Kasumi-1 (cell line): ENCODE data around the gene DNAH1.

Source experiments
- DNase-seq, 2 experiments: peaks; one replicate each; lab custom pipeline; 2025; lab: John Stamatoyannopoulos, UW

Gene DNAH1

GRCh38 chr3:52388348-52388821 lies 72.3 kb downstream of the DNAH1 start:
- no peak for DNase-seq

DNA sequence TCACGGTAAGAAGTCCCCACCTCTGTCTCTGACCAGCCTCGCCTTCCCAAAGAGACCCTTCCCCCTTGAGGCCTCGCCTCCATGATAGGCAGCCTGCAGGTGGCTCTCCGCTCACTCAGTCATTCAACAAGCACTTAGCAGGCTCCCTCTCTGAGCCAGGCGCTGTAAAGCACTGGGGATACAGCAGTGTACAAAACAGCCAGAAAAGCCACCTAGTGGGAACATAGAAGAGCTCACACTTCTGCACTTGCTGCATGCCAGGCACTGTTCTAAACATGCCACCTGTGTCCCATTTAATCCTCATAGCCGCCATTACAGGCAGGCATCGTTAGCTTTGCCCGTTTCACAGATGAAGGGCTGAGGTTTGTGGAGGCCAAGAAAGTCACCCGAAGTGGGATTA lies 72.8 kb downstream of the DNAH1 start:
- DNase-seq = no peak

DNA sequence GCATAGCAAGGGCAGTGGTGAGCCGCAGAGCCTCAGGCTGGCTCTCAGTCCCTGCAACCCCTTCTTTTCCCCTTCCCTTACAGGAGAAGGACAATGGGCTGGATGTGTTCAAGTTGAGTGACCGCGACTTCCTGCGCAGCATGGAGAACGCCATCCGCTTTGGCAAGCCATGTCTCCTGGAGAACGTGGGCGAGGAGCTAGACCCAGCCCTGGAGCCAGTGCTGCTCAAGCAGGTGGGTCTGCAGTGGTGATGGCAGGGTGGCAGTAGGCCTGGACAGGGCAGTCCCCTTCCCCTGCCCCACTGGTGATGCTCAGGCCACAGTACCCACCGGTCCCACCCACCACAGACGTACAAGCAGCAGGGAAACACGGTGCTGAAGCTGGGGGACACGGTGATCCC lies 75.0 kb downstream of the DNAH1 start:
- no peak for DNase-seq

GRCh38 chr3:52392216-52392930 lies 76.3 kb downstream of the DNAH1 start:
- DNase-seq = no peak

DNA sequence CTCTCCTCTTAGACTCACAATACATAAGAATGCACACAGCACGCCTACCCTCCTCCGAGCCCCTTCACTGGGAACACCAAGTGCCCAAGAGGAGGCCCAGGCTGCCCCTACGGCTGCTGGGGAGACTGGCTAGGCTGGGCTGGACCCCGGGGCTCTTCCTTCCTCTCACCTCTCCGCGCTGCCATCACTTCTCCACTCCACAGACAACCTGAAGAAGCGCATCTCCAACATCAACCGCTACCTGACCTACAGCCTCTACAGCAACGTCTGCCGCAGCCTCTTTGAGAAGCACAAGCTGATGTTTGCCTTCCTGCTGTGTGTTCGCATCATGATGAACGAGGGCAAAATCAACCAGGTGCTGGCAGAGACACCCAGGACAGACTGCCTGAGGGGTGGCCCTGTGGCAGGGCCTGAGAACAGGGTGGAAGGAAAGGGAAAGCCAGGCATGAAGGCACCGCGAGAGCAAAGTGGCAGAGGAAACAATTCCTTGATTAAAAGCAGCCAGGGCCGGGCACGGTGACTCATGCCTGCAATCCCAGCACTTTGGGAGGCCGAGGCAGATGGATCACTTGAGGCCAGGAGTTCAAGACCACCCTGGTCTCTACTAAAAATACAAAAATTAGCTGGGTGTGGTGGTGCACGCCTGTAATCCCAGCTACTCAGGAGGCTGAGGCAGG lies 77.2 kb downstream of the DNAH1 start:
- no peak for DNase-seq

DNA sequence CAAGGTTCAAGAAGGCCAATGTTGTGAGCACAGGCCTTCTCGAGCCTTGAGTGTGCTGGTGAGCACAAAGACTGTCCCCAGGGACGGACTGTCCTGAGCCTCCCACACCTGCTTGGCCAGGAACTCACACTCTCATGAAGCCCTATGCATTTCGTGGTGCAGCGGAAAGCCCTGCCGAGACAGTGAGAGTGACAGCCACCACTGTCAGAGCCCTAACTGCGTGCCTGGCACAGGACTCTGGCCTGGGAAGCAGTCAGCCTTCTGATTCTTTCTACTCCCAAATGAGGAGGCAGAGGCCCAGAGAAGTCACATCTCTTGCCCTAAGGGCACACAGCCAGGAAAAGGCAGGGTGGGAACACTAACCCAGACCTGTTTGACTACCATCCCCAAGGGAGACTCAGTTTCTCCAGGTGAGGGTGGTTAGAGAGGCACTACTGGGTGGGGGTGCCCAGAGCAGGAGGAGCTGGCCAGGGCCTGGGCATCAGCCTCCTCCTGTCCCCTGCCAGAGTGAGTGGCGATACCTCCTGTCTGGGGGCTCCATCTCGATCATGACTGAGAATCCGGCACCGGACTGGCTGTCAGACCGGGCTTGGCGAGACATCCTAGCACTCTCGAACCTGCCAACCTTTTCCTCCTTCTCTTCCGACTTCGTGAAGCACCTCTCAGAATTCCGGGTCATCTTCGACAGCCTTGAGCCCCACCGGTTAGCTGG lies 78.0 kb downstream of the DNAH1 start:
- DNase-seq = no peak

GRCh38 chr3:52394751-52395502 lies 78.8 kb downstream of the DNAH1 start:
- no peak for DNase-seq

- no peak for DNase-seq
Observed at GRCh38 chr3:52395503-52395865, 79.4 kb downstream of the DNAH1 start.

DNA sequence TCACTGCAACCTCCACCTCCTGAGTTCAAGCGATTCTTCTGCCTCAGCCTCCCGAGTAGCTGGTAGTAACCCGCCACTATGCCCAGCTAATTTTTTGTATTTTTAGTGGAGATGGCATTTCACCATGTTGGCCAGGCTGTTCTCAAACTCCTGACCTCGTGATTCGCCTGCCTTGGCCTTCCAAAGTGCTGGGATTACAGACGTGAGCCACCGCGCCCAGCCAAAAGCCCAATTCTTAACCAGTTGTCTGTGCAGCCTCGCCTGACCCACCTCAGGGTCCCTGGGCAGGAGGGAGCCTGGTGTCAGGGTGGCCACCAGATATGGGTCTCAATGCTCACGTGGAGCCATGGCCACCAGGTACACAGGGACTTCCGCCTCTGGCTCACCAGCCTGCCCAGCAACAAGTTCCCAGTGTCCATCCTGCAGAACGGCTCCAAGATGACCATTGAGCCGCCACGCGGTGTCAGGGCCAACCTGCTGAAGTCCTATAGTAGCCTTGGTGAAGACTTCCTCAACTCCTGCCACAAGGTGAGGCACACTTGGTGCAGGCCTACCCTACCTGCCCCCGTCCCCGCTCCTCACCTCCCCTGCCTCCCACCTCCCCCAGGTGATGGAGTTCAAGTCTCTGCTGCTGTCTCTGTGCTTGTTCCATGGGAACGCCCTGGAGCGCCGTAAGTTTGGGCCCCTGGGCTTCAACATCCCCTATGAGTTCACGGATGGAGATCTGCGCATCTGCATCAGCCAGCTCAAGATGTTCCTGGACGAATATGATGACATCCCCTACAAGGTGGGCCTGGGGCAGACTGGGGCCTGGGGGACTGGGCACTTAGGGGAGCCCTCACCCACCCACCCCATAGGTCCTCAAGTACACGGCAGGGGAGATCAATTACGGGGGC lies 80.1 kb downstream of the DNAH1 start:
- DNase-seq = no peak

DNA sequence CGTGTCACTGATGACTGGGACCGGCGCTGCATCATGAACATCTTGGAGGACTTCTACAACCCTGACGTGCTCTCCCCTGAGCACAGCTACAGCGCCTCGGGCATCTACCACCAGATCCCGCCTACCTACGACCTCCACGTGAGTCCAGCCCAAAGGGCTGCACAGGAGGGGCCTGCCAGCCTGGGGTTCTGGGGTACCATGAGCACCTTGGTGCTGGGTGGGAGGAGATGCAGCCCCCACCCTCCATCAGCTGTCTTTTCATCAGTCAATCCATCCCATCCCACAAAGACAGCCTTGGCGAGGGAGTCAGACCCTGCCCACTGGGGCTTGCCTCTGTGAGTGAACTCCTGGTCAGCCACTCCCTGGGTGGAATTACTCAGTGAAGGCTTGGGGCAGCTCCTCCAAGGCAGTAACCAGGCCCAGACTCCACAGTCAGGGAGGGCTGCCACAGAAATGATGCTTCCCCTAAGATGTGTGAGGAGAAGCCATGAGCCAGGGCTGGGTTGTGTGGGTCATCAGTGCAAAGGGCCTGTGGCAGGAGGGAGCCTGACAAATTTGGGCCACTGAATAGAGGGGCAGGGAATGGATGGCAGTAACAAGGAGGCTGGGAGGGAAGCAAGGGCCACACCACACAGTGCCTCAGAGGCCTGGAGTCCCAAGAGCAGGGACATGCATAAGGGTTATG lies 80.9 kb downstream of the DNAH1 start:
- DNase-seq = no peak

DNA sequence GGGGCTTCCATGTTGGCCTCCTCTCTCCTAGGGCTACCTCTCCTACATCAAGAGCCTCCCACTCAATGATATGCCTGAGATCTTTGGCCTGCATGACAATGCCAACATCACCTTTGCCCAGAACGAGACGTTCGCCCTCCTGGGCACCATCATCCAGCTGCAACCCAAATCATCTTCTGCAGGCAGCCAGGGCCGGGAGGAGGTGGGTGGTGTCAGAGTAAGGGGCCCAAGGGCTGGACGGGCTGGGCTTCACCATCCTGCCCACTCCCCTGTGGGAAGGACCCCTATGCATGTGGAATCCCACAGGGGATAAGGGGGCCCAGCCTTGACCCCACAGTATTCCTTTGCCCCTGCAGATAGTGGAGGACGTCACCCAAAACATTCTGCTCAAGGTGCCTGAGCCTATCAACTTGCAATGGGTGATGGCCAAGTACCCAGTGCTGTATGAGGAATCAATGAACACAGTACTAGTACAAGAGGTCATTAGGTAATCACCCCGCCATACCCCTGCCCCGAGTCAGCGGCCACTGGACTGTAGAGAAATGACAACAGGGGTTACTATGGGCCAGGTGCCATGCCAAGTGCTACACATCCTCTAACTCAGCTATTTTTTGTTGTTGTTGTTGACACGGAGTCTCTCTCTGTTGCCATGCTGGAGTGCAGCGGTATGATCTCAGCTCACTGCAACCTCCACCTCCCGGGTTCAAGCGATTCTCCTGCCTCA lies 81.7 kb downstream of the DNAH1 start:
- DNase-seq = no peak

DNA sequence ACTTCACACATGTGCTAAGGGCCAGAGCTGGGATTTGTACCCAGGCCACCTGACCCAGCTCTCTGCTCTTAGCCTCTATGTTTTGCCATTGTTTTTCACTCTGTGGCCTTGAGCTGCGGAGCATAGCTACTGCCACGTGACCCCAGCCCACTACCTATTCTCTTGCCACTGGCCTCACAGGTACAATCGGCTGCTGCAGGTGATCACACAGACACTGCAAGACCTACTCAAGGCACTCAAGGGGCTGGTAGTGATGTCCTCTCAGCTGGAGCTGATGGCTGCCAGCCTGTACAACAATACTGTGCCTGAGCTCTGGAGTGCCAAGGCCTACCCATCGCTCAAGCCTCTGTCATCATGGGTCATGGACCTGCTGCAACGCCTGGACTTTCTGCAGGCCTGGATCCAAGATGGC lies 82.6 kb downstream of the DNAH1 start:
- no peak for DNase-seq

DNA sequence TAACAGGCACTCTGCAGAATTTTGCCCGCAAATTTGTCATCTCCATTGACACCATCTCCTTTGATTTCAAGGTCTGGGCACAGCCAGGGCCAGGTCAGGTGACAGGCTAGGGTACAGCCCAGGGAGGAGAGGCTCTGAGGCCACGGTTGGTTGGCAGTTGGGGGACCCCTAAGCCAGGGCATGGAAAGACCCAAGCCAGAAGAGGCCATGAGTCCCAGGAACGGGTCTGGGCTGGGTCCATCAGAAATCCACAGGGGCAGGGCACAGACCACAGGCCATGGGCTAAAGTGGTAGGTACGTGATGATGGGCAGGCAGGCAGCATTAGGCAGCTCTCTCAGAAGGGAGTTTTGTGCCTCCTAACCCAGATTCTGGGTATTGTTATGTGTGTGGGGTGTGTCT lies 83.0 kb downstream of the DNAH1 start:
- no peak for DNase-seq

DNA sequence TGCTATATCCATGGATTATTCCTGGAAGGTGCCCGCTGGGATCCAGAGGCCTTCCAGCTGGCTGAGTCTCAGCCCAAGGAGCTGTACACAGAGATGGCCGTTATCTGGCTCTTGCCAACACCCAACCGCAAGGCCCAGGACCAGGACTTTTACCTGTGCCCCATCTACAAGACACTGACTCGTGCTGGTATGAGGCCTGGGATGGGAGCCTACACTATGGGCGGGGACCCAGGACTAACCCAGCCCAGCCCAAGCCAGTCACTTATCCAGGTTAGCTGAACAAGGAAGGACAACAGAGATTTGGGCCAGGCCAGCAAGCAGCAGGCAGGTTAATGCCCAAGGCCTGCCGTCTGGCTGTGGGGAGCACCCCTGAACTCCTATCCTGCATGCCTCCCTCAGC lies 83.5 kb downstream of the DNAH1 start:
- no peak for DNase-seq

DNA sequence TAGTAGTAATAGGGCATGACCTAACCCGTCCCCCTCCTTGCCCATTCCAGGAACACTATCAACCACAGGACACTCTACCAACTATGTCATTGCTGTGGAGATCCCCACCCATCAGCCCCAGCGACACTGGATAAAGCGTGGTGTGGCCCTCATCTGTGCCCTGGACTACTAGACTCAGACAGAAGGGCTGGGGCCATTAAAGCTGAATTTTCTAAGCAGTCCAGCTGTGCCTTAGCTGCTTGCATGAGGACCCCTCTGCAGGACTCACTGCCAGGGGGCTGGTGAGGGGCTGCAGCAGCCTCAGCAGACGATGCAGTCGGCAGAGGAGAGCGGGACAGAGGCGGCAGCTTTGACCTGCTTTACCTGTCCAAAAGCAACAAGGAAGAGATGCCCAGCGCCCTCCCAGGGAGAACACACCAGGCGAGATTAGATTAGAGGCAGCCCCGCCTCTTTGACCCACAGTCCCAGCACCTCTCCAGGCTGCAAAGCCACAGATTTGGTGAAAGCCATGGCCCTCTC lies 84.2 kb downstream of the DNAH1 start:
- no peak for DNase-seq

GRCh38 chr3:52401021-52401420 lies 84.9 kb downstream of the DNAH1 start:
- no peak for DNase-seq

- no peak for DNase-seq
Observed at GRCh38 chr3:52401551-52401950, 85.4 kb downstream of the DNAH1 start.

DNA sequence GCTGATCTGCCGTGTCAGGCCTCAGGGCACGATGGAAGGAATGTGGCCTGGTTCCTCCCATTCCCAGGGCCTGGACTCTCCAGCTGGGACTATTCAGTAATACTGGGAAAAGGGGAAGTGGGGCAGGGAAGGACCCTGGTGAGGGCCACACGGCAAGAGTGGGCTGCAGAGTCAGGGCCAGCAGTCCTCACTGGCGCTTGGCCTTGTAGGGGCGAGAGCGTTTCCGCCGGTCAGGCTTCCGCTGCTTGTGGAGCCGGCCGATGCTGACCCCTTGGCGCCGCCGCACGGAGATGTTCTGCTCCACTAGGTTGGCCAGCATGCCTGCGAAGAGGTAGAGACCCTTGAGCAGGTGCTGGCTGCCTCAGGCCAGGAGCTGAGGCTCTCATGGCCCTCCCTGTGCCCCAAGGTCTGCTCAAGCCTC lies 86.0 kb downstream of the DNAH1 start:
- DNase-seq = no peak

GRCh38 chr3:52402706-52403270 lies 86.7 kb downstream of the DNAH1 start:
- no peak for DNase-seq
